Mesendoderm (in vitro differentiated cells): ENCODE results near the gene BIN1.

ENCODE experiments used
- DNase-seq: peaks from one replicate; pipeline ENCODE4 v3.0.0; 2013
- H2AK5ac ChIP-seq: 2 replicates; pipeline ENCODE4 v1.6.1; 2013; ENCODE audit warnings: low read length, inconsistent platforms
- H2BK120ac ChIP-seq: 2 replicates; pipeline ENCODE4 v1.6.1; 2013; ENCODE audit warnings: low read depth, mild to moderate bottlenecking, low read length, moderate library complexity, mixed read lengths
- H2BK15ac ChIP-seq: replicated peaks from 2 replicates; pipeline ENCODE4 v1.6.1; 2013; ENCODE audit warnings: low read depth, mild to moderate bottlenecking, moderate library complexity
- H2BK5ac ChIP-seq: 2 replicates; pipeline ENCODE4 v1.6.1; 2013; ENCODE audit warnings: low read length, inconsistent platforms
- H3K18ac ChIP-seq: 2 replicates; pipeline ENCODE4 v1.6.1; 2013; ENCODE audit warnings: mild to moderate bottlenecking, low read length, mixed read lengths
- H3K23ac ChIP-seq: one replicate; pipeline ENCODE4 v1.6.1; 2013; ENCODE audit warnings: low read length
- H3K27ac ChIP-seq: 2 replicates; pipeline ENCODE4 v1.5.1; 2013; ENCODE audit warnings: low read depth, mild to moderate bottlenecking, inconsistent platforms, low read length, moderate library complexity
- H3K27me3 ChIP-seq: 2 replicates; pipeline ENCODE4 v1.6.1; 2013; ENCODE audit warnings: low read length, control low read depth, mild to moderate bottlenecking, inconsistent platforms; ENCODE audit not compliant: insufficient read depth, poor library complexity
- H3K36me3 ChIP-seq: 2 replicates; pipeline ENCODE4 v1.6.1; 2013; ENCODE audit warnings: low read length, inconsistent platforms; ENCODE audit not compliant: control insufficient read depth, insufficient read depth
- H3K4ac ChIP-seq: one replicate; pipeline ENCODE4 v1.6.1; 2013; ENCODE audit warnings: low read depth, mild to moderate bottlenecking, low read length, moderate library complexity
- H3K4me1 ChIP-seq: 2 replicates; pipeline ENCODE4 v1.6.1; 2013; ENCODE audit warnings: low read depth, low read length, inconsistent platforms; ENCODE audit not compliant: control insufficient read depth
- H3K4me2 ChIP-seq: 2 replicates; pipeline ENCODE4 v1.6.1; 2013; ENCODE audit warnings: low read length
- H3K4me3 ChIP-seq: 2 replicates; pipeline ENCODE4 v1.5.1; 2013; ENCODE audit warnings: mild to moderate bottlenecking, low read length
- H3K56ac ChIP-seq: one replicate; pipeline ENCODE4 v1.6.1; 2013; ENCODE audit warnings: low read length
- H3K79me1 ChIP-seq: 2 replicates; pipeline ENCODE4 v1.6.1; 2013; ENCODE audit warnings: low read length, inconsistent platforms
- H3K79me2 ChIP-seq: 2 replicates; pipeline ENCODE4 v1.6.1; 2013; ENCODE audit warnings: mild to moderate bottlenecking, low read length; ENCODE audit not compliant: control insufficient read depth, insufficient read depth
- H3K9ac ChIP-seq: 2 replicates; pipeline ENCODE4 v1.6.1; 2013; ENCODE audit warnings: low read length, inconsistent platforms
- H4K5ac ChIP-seq: one replicate; pipeline ENCODE4 v1.6.1; 2013; ENCODE audit warnings: low read length
- H4K8ac ChIP-seq: one replicate; pipeline ENCODE4 v1.6.1; 2013; ENCODE audit warnings: low read depth, mild to moderate bottlenecking, control low read depth, low read length, moderate library complexity
- WGBS: extraction: QIAGEN DNeasy Blood & Tissue Kit; methylation state at CpG from one replicate; pipeline ENCODE4 v1.1.7; 2013; ENCODE audit warnings: low lambda C conversion rate, missing lambda C conversion rate; ENCODE audit not compliant: insufficient coverage; ENCODE audit errors: extremely low coverage; 5-methylcytosine and 5-hydroxymethylcytosine counted together

The BIN1 gene

DNA sequence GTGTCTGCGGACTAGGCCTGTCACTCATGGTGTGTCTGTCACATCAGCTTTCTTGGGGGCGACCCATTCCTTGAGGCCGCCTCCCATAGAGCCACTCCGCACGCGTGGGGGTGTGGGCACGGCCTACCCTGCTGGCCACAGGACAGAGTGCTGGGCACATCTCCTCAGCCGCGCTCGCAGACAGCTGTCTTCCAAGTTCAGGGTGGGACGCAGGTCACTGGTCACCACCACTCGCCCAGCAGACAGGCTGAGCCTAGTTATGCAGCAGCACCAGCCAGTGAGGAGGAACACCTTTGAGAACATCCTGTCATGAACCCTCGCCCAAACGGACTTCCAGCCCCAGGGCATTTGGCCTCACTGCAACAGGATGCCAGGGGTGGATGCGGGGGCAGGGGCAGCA is 30.8 kb upstream of the BIN1 start:
- WGBS, result no CpG with 5 or more reads among the region's 15 CpGs
- no peak for DNase-seq
- H4K8ac ChIP-seq, result no peak overlapping the region
- H3K79me2 ChIP-seq, result no peaks in the 10 kb centered on the region
- H3K18ac ChIP-seq, result no peak overlapping the region
- no peaks in the 10 kb centered on the region for H3K27me3 ChIP-seq
- no peak overlapping the region for H3K27ac ChIP-seq
- no peak overlapping the region for H2BK120ac ChIP-seq
- H3K4ac ChIP-seq, result no peak overlapping the region
- no peak overlapping the region for H3K56ac ChIP-seq
- H3K4me1 ChIP-seq, result no peaks in the 10 kb centered on the region
- H3K36me3 ChIP-seq, result no peaks in the 10 kb centered on the region
- no peak overlapping the region for H2BK5ac ChIP-seq
- H3K4me2 ChIP-seq, result no peak overlapping the region
- no peak overlapping the region for H3K23ac ChIP-seq
- no peak overlapping the region for H2BK15ac ChIP-seq
- no peak overlapping the region for H3K9ac ChIP-seq
- H3K4me3 ChIP-seq, result no peak overlapping the region
- no peak overlapping the region for H4K5ac ChIP-seq
- H2AK5ac ChIP-seq, result no peak overlapping the region
- H3K79me1 ChIP-seq, result no peaks in the 10 kb centered on the region

- H2AK5ac ChIP-seq, result no peak overlapping the region
- no peak overlapping the region for H3K56ac ChIP-seq
- no peak overlapping the region for H4K8ac ChIP-seq
- H3K79me1 ChIP-seq, result no peaks in the 10 kb centered on the region
- no peak overlapping the region for H2BK15ac ChIP-seq
- no peaks in the 10 kb centered on the region for H3K36me3 ChIP-seq
- H4K5ac ChIP-seq, result no peak overlapping the region
- DNase-seq, result no peak
- no peak overlapping the region for H3K27ac ChIP-seq
- no peak overlapping the region for H3K18ac ChIP-seq
- no peaks in the 10 kb centered on the region for H3K27me3 ChIP-seq
- H3K4ac ChIP-seq, result no peak overlapping the region
- WGBS, result no CpG with 5 or more reads among the region's 12 CpGs
- H3K4me2 ChIP-seq, result no peak overlapping the region
- H3K4me3 ChIP-seq, result no peak overlapping the region
- H3K4me1 ChIP-seq, result no peaks in the 10 kb centered on the region
- no peak overlapping the region for H3K9ac ChIP-seq
- no peaks in the 10 kb centered on the region for H3K79me2 ChIP-seq
- H3K23ac ChIP-seq, result no peak overlapping the region
- H2BK120ac ChIP-seq, result no peak overlapping the region
- H2BK5ac ChIP-seq, result no peak overlapping the region
These were observed 30.3 kb upstream of the BIN1 start for GRCh38 chr2:127137225-127137624.

- Histone ChIP-seq H3K4me2 (no peak overlapping the region), H2BK15ac (no peak overlapping the region), H3K79me2 (no peaks in the 10 kb centered on the region), H3K23ac (no peak overlapping the region), H2BK120ac (no peak overlapping the region), H3K4me3 (no peak overlapping the region), H3K27ac (no peak overlapping the region), H3K4me1 (no peaks in the 10 kb centered on the region), H4K5ac (no peak overlapping the region), H3K79me1 (no peaks in the 10 kb centered on the region), H3K4ac (no peak overlapping the region), H4K8ac (no peak overlapping the region), H3K18ac (no peak overlapping the region), H3K9ac (no peak overlapping the region), H3K27me3 (no peaks in the 10 kb centered on the region), H3K56ac (no peak overlapping the region), H2BK5ac (no peak overlapping the region), H3K36me3 (no peaks in the 10 kb centered on the region), H2AK5ac (no peak overlapping the region)
- no CpG with 5 or more reads among the region's 15 CpGs for WGBS
- no peak for DNase-seq
These were observed 28.2 kb upstream of the BIN1 start for GRCh38 chr2:127134833-127135830.

DNA sequence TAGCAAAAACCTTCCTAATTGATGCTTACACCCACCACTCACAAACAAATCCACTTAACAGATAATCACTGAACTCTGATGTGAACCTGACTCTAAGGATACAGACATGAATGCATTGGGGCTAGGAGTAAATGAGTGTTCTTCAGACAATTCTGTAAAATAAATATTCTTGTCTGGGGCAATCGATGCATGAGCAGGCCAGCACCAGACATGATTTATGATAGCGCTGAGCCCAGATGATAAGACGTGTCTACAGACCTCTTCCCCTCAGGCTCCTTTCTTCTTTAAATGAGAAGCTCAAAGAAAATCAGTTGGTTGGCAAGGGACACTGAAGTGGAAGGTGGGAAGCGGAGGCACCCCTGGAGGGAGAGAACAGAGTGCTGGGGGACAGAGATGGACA is 27.3 kb upstream of the BIN1 start:
- no peaks in the 10 kb centered on the region for H3K79me2 ChIP-seq
- no peak overlapping the region for H3K27ac ChIP-seq

DNA sequence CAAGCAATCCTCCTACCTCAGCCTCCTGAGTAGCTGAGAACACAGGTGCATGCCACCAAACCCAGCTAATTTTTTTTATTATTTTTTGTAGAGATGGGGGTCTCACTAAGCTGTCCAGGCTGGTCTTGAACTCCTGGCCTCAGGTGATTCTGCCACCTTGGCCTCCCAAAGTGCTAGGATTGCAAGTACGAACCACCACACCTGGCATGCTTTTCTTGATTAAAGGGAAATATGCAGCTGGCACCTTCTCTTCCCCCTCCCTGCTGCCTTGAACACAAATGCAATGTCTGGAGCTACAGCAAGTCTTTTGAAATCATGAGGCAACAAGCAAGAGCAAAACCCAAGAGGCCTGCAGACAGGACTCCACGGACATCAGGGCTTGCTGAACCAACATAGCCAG is 26.8 kb upstream of the BIN1 start:
- H4K5ac ChIP-seq, result no peak overlapping the region
- DNase-seq, result no peak
- H3K9ac ChIP-seq, result no peak overlapping the region
- no peak overlapping the region for H2BK5ac ChIP-seq
- H3K4me1 ChIP-seq, result no peaks in the 10 kb centered on the region
- H3K56ac ChIP-seq, result no peak overlapping the region
- H3K4me3 ChIP-seq, result no peak overlapping the region
- H3K23ac ChIP-seq, result no peak overlapping the region
- no peak overlapping the region for H3K4me2 ChIP-seq
- no peak overlapping the region for H3K4ac ChIP-seq
- no peak overlapping the region for H3K18ac ChIP-seq
- H3K79me1 ChIP-seq, result no peaks in the 10 kb centered on the region
- H4K8ac ChIP-seq, result no peak overlapping the region
- no peaks in the 10 kb centered on the region for H3K79me2 ChIP-seq
- WGBS, result no CpG with 5 or more reads among the region's 2 CpGs
- no peak overlapping the region for H2AK5ac ChIP-seq
- no peaks in the 10 kb centered on the region for H3K36me3 ChIP-seq
- no peak overlapping the region for H2BK15ac ChIP-seq
- H3K27me3 ChIP-seq, result no peaks in the 10 kb centered on the region
- no peak overlapping the region for H3K27ac ChIP-seq
- no peak overlapping the region for H2BK120ac ChIP-seq

More for the DNA sequence above, 27.3 kb upstream of the BIN1 start:
- no peaks in the 10 kb centered on the region for H3K4me1 ChIP-seq
- H3K9ac ChIP-seq, result no peak overlapping the region
- H3K4me3 ChIP-seq, result no peak overlapping the region
- H3K23ac ChIP-seq, result no peak overlapping the region
- H3K36me3 ChIP-seq, result no peaks in the 10 kb centered on the region
- H3K27me3 ChIP-seq, result no peaks in the 10 kb centered on the region
- no peak overlapping the region for H2AK5ac ChIP-seq
- H4K8ac ChIP-seq, result no peak overlapping the region
- H3K79me1 ChIP-seq, result no peaks in the 10 kb centered on the region
- no peak overlapping the region for H4K5ac ChIP-seq
- no peak overlapping the region for H3K56ac ChIP-seq
- no peak overlapping the region for H2BK5ac ChIP-seq
- H2BK15ac ChIP-seq, result no peak overlapping the region
- no CpG with 5 or more reads among the region's 4 CpGs for WGBS
- H2BK120ac ChIP-seq, result no peak overlapping the region
- no peak overlapping the region for H3K4me2 ChIP-seq
- H3K4ac ChIP-seq, result no peak overlapping the region
- no peak overlapping the region for H3K18ac ChIP-seq
- DNase-seq, result no peak
